MG63 (cell line): ENCODE results near the gene LLGL1. TPM values are rescaled to one million over a fixed set of nuclear protein-coding genes. Genes with fewer than 3 reads are reported as not detected.

Source experiments
- DNase-seq: peaks from one replicate; pipeline ENCODE4 v3.0.0-alpha.2; 2020
- H3K27me3 ChIP-seq: fragments of 250-450 bp; sonication (Bioruptor Pico); 2 replicates; pipeline ENCODE4 v1.5.1; 2020; ENCODE audit warnings: mild to moderate bottlenecking, moderate library complexity
- H3K36me3 ChIP-seq: fragments of 250-450 bp; sonication (Bioruptor Pico); 2 replicates; pipeline ENCODE4 v1.5.1; 2020; ENCODE audit warnings: mild to moderate bottlenecking, moderate library complexity
- H3K4me3 ChIP-seq: fragments of 250-450 bp; sonication (Bioruptor Pico); 2 replicates; pipeline ENCODE4 v1.5.1; 2020; ENCODE audit warnings: mild to moderate bottlenecking, moderate library complexity
- H3K9me3 ChIP-seq: fragments of 250-450 bp; sonication (Bioruptor Pico); 2 replicates; pipeline ENCODE4 v1.5.1; 2020; ENCODE audit warnings: mild to moderate bottlenecking, moderate library complexity
- total RNA-seq: library from RNA; depleted of rRNA; stranded (reverse); fragments of >200 nt; shearing (Covaris generic); gene quantifications from 2 replicates; pipeline ENCODE4 v1.2.3, GENCODE V29; 2014; ENCODE audit warnings: low replicate concordance; rRNA removed

Gene LLGL1
- total RNA-seq, 1 experiment from 2014 or later = 14.4 TPM

DNA sequence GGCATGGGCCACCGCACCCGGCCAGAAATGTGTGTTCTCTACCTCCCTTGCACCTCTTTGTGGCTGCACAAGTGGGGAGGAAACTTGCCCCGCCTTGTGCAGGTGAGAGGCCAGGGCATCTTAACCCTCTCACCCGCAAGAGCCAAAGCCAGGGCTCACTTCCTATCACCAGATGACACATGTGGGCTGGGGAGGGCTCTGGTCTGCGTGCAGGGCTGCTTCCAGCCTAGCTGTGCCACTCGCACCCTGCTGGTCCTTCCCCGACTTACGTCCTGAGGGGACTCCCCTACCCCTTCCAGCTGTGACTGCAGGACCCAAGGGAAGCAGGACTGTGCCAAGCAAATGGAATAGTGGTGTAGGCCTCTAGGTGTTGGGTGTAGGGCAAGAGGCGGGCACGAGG, 41.9 kb downstream of the LLGL1 start:
- H3K36me3 ChIP-seq = no peaks in the 10 kb centered on the region; the same call in 1 of the 2 replicates
- no peaks in the 10 kb centered on the region for H3K9me3 ChIP-seq
- no peaks in the 10 kb centered on the region for H3K27me3 ChIP-seq
- no peak for DNase-seq
- H3K4me3 ChIP-seq = no peak overlapping the region

DNA sequence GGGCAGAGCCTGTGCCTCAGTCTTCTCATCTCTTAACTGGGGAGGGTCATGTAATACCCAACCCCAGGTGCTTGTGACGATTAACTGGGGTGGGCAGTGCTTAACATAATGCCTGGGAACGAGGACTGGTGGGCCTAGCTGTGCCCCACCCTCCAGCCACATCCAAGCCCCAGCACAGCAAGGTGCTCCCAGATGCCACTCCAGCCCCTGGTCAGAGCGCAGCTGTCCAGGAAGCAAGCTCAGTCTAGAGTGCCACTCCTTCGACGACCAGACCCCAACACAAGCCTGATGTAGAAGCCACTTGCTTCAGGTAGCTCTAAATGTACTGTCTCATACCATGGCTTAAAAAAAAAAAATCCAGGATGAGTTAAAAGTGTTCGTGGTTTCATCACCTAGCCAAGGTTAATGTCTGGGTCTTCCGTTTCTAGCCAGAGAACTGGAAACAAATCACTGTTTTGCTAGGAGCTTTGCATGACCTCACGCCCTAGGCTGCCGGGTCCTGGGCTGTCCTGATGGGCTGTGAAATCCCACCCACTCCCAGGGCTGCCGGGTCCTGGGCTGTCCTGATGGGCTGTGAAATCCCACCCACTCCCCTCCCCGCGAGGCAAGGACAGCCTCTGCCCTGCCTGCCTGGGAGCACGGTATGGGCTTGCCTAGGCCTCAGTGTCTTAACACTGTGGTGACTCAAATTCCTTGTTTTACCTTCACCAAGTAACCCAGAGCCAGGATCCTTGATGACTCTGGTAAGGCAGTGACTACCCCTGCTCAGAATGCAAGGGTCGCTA, 42.7 kb downstream of the LLGL1 start:
- H3K36me3 ChIP-seq = no peaks in the 10 kb centered on the region; the same call in 1 of the 2 replicates
- no peak for DNase-seq
- no peak overlapping the region for H3K4me3 ChIP-seq
- no peaks in the 10 kb centered on the region for H3K9me3 ChIP-seq
- no peaks in the 10 kb centered on the region for H3K27me3 ChIP-seq

DNA sequence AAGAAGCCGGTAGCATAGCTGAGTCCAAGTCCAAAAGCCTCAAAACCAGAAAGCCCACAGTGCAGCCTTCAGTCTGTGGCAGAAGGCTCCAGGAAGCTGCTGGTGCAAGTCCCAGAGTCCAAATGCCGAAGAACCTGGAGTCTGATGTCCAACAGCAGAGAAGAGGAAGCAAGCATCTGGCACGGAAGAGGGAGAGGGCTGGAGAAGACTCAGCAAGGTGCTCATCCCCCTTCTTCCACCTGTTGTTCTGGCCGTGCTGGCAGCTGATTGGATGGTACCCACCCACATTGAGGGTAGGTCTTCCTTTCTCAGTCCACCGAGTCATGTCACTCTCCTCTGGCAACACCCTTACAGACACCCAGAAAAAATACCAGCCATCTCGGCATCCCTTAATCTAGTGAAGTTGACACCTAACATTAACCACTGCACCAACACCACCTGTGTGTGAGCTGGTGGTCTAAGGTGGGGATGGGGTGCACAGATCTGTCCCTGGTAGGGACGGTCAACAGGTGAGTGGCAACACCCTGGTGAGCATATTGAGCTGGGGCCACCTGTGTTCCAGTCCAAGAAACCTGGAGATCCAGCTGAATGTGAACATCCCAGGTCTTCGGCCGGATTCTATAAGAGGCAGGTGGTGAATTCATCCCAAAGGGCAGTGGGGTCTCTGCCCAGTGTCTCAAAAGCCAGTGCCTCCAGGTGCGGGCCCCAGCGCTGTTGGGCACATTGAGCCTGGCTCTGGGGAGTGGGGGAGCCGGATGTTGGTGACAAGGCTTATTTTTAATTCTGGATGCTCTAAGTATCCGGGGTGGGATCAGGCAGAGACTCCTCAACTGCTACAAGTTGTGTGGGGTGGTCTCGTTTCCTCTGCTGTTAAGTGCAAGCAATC, 44.9 kb downstream of the LLGL1 start:
- Histone ChIP-seq H3K27me3 (no peaks in the 10 kb centered on the region), H3K9me3 (no peaks in the 10 kb centered on the region), H3K36me3 (no peaks in the 10 kb centered on the region), H3K4me3 (no peak overlapping the region)
- no peak for DNase-seq

- Histone ChIP-seq H3K36me3 (peaks cover 4% of the 10 kb centered on the region), H3K4me3 (no peak overlapping the region), H3K27me3 (no peaks in the 10 kb centered on the region), H3K9me3 (no peaks in the 10 kb centered on the region)
- DNase-seq = no peak
Measured at GRCh38 chr17:18277076-18277475, 51.6 kb downstream of the LLGL1 start.

- Histone ChIP-seq H3K27me3 (no peaks in the 10 kb centered on the region), H3K9me3 (no peaks in the 10 kb centered on the region), H3K4me3 (no peak overlapping the region), H3K36me3 (peaks cover 4% of the 10 kb centered on the region)
- no peak for DNase-seq
Measured at GRCh38 chr17:18278867-18279266, 53.4 kb downstream of the LLGL1 start.

GRCh38 chr17:18280249-18280648, 54.8 kb downstream of the LLGL1 start:
- Histone ChIP-seq H3K36me3 (peaks cover 4% of the 10 kb centered on the region), H3K9me3 (no peaks in the 10 kb centered on the region), H3K27me3 (no peaks in the 10 kb centered on the region), H3K4me3 (no peak overlapping the region)
- DNase-seq = no peak

DNA sequence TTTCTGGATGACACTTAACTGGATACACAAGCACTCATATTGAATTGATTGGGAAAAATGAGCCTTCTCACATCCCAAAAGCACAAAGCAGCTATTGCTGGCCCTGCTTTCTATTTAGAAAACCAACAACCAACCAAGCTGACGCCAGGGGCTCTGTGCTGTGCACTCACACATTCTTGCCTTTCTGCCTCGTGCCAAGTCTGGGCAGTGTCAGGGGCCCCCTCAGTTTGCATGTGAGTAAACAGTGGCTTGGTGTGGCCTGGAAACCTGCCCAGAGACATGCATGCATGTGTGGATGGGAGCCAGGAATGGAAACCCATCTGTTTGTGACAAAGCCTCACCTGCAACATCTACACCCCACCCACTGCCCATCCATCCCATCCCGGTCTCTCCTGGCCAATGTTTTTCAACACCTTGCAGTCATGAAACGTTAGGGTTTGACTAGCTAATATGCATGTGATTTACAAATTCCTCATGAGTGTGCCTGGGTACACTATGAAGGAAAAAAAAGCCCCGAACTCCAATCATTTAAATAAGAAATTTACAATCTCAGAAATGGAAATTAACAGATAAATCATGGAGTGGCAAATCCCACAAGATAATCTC, 55.4 kb downstream of the LLGL1 start:
- Histone ChIP-seq H3K27me3 (no peaks in the 10 kb centered on the region), H3K9me3 (no peaks in the 10 kb centered on the region), H3K36me3 (peaks cover 4% of the 10 kb centered on the region), H3K4me3 (no peak overlapping the region)
- DNase-seq = no peak

GRCh38 chr17:18281788-18282187, 56.4 kb downstream of the LLGL1 start:
- no peaks in the 10 kb centered on the region for H3K27me3 ChIP-seq
- no peak for DNase-seq
- peaks cover 4% of the 10 kb centered on the region for H3K36me3 ChIP-seq
- H3K4me3 ChIP-seq = no peak overlapping the region
- H3K9me3 ChIP-seq = no peaks in the 10 kb centered on the region

DNA sequence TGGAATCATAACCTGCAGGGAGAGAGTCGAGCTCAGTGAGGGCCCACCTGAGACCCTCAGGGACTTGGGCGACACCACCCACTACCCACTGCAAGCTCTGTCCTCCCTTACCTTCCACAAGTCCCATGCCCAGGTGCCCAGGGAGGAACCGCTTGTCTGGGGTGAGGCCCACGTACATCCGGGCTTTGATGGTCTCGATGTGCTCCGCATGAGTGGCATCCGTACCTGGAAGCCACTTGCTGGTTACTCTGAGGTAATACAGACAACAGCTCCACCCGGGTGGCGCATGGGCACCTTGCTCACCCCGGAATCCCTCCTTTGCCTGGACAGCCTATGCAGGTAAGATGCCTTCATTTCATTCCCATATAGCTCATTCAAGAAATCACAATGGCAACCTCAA, 59.9 kb downstream of the LLGL1 start:
- H3K4me3 ChIP-seq = no peak overlapping the region
- H3K9me3 ChIP-seq = no peaks in the 10 kb centered on the region
- no peak for DNase-seq
- H3K36me3 ChIP-seq = peaks cover 14% of the 10 kb centered on the region
- no peaks in the 10 kb centered on the region for H3K27me3 ChIP-seq

DNA sequence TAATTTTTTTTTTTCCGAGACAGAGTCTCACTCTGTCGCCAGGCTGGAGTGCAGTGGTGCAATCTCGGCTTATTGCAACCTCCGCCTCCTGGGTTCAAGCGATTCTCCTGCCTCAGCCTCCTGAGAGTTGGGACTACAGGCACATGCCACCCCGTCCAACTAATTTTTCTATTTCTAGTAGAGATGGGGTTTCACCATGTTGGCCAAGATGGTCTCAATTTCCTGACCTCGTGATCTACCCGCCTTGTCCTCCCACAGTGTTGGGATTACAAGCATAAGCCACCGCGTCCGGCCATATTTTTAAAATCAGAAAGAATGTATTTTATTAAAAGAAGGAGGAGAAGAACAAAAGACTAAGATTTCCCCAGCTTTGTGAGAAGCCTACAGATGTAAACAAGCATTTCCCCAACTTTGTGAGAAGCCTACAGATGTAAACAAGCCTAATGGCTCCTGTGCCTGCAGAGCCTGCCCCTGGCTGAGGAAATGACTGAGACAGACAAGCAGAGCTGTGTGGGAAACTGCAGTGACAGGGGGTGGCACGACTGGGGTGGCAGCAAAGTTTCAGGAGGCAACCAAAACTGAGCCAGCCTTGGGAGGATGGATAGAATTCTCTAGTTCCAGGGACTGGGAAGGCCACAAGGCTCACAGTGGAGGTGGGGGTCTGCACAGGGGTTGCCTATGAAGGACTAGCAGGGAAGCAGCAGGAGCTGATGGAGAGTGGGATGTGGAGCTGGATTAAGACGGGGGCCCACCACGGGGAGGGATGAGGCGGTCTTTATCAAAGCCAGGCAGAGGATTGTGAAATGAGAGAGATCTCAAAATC, 66.5 kb downstream of the LLGL1 start:
- Histone ChIP-seq H3K4me3 (no peak overlapping the region), H3K9me3 (no peaks in the 10 kb centered on the region), H3K27me3 (no peaks in the 10 kb centered on the region), H3K36me3 (peaks cover 14% of the 10 kb centered on the region)
- no peak for DNase-seq

Other genes with a start within 250 kb of the LLGL1 start
- 12.5 and 39.0 TPM in 2 replicates for gene ATPAF2, start 186.5 kb upstream of the LLGL1 start, total RNA-seq
- gene GID4, start 186.2 kb upstream of the LLGL1 start, total RNA-seq = 3.2 and 4.2 TPM in 2 replicates
- 28.4 and 41.5 TPM in 2 replicates for gene DRG2, start 137.7 kb upstream of the LLGL1 start, total RNA-seq
- gene MYO15A, start 116.9 kb upstream of the LLGL1 start, total RNA-seq = not detected in 2 replicates
- 50.5 and 63.5 TPM in 2 replicates for gene ALKBH5, start 41.8 kb upstream of the LLGL1 start, total RNA-seq
- 192 and 203 TPM in 2 replicates for gene FLII, start 33.1 kb downstream of the LLGL1 start, total RNA-seq
- gene MIEF2, start 35.0 kb downstream of the LLGL1 start, total RNA-seq = 3.2 and 19.9 TPM in 2 replicates
- 16.3 and 21.2 TPM in 2 replicates for gene TOP3A, start 89.4 kb downstream of the LLGL1 start, total RNA-seq
- gene SMCR8, start 89.7 kb downstream of the LLGL1 start, total RNA-seq = 2.6 and 5.2 TPM in 2 replicates
- gene SHMT1, start 137.9 kb downstream of the LLGL1 start, total RNA-seq = 7.1 and 17.7 TPM in 2 replicates
- gene EVPLL, start 152.1 kb downstream of the LLGL1 start, total RNA-seq = not detected in 2 replicates